ENCODE results near the gene UBXN6.

Gene UBXN6

GRCh38 chr19:4493104-4493928, 35.7 kb upstream of the UBXN6 start:
- no peak for DNase-seq

GRCh38 chr19:4492337-4493103, 34.9 kb upstream of the UBXN6 start:
- DNase-seq, result no peak

GRCh38 chr19:4491446-4491845, 33.9 kb upstream of the UBXN6 start:
- DNase-seq, result no peak

GRCh38 chr19:4488496-4488895, 30.9 kb upstream of the UBXN6 start:
- no peak for DNase-seq

- DNase-seq, result no peak
Observed at GRCh38 chr19:4487572-4487971, 30.0 kb upstream of the UBXN6 start.

GRCh38 chr19:4483385-4483784, 25.8 kb upstream of the UBXN6 start:
- no peak for DNase-seq

GRCh38 chr19:4482721-4483364, 25.2 kb upstream of the UBXN6 start:
- no peak for DNase-seq

GRCh38 chr19:4477034-4477801, 19.6 kb upstream of the UBXN6 start:
- no peak for DNase-seq

GRCh38 chr19:4474514-4475022, 17.0 kb upstream of the UBXN6 start:
- DNase-seq, result peak; percentile 43

GRCh38 chr19:4473763-4474513, 16.3 kb upstream of the UBXN6 start:
- no peak for DNase-seq

GRCh38 chr19:4473011-4473762, 15.6 kb upstream of the UBXN6 start:
- no peak for DNase-seq

- DNase-seq, result no peak
Observed at GRCh38 chr19:4472174-4472974, 14.8 kb upstream of the UBXN6 start, which contains the start of gene HDGFL2. HDGFL2 (plus strand) TSS chr19:4472297; CDS start chr19:4472351, 54 bp downstream.

GRCh38 chr19:4471403-4472173, 14.0 kb upstream of the UBXN6 start:
- DNase-seq, result peak; percentile 100

- DNase-seq, result no peak
Observed at GRCh38 chr19:4467835-4468234, 10.2 kb upstream of the UBXN6 start.

GRCh38 chr19:4464815-4465581, 7.4 kb upstream of the UBXN6 start:
- DNase-seq, result no peak

GRCh38 chr19:4456843-4457653, 546 bp downstream of the UBXN6 start:
- DNase-seq, result no peak

GRCh38 chr19:4456476-4456842, 1.1 kb downstream of the UBXN6 start:
- no peak for DNase-seq

Measured in NCI-H1436 treated with DMSO at 0.1 percent for 48 hours (cell line).